Measurements from ENCODE around the gene RAB3B.

The RAB3B gene

GRCh38 chr1:51955797-51956527 lies 34.5 kb downstream of the RAB3B start:
- DNase-seq: peak; percentile 96

- no peak for DNase-seq
Measured at GRCh38 chr1:51954783-51955182, 35.7 kb downstream of the RAB3B start.

DNA sequence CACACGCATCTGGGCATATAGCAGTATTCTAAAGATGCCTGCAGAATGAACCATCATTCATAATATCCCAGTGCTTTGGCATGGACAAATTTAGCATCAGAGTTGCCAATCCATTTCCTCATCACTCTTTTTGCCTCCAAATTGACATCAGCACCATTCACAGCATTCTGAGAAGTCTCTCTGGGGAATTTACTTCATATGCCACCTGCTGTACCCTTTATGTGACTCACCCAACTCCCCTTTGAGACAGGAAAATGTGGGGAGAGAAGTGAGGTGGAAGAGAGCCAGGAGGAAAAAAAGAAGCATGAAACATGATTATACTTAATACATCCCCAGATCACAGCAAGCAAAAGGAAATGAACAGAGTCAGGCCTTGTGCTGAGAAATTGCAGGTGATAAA lies 37.4 kb downstream of the RAB3B start:
- DNase-seq: no peak

- no peak for DNase-seq
Measured at GRCh38 chr1:51952638-51953037, 37.9 kb downstream of the RAB3B start.

DNA sequence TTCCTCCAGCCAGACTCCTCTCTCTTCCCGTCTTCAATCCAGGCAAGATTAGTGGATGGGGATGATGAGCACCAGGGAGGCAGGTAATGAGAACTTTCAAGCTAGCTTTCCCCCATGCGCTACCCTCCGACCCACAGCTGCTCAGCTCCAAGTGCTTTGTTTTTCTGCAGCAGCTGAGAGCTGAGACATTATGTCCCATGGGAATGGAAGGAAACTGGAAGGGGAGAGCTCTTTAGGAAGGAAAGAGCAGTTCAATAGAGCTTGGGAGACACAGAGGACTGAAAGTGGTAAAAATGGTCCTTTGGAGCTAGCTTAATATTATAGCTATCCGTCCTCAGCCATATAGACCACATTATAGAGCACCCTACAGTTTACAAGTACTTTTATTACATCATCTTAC lies 39.8 kb downstream of the RAB3B start:
- DNase-seq: no peak

DNA sequence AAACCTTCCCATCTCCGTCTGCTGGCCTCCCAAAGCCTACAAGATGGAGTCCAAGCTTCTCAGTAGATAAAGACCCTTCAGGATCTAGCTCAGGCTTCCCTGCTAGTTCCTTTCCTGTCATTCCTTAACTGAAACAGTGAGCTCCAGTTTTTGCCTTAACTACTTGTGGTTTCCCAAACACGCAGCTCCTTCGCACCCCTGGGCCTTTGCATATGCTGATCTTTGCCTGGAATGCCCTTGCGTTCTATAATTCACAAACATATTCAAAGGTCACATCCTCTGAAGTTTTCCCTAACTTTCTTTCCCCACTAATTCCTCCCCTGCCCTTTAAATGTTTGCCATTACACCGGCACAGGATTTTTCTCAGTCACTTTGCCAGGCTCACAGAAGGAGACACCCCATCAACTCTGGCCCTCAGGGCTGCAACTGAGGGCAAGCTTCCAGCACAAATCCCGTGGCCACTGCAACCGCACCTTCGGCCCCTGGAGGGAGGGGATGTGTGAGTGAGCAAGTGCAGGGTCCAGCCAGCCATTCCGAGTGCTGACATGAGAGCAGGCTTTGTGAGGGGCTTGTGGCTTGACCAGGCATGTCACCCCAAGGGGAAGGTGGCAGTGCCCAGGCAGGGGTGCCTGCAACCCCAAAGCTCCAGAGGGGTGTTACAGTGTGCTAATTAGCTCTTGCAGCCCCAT lies 41.3 kb downstream of the RAB3B start:
- DNase-seq: no peak

- no peak for DNase-seq
Measured at GRCh38 chr1:51948491-51948915, 42.0 kb downstream of the RAB3B start.

GRCh38 chr1:51946300-51946699 lies 44.2 kb downstream of the RAB3B start:
- DNase-seq: no peak

GRCh38 chr1:51945591-51945990 lies 44.9 kb downstream of the RAB3B start:
- DNase-seq: no peak

DNA sequence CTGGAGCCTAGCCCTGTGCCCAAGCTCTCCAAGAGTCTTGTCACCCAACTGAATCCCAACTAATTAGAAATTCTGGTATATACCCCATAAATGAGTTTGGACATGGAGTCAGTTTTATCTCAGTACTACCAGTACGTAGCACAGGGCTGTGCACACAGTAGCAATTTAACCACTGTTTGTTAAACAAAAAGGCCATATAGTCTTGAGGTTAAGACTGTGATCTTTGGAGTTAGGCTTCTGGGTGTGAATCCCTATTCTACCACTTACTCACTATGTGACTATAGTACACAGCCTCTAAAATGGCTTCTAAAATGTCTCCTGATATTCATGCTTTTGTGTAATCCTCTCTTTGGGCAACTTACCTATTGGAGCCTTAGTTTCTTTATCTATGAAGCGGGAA lies 48.2 kb downstream of the RAB3B start:
- no peak for DNase-seq

- DNase-seq: no peak
Measured at GRCh38 chr1:51941528-51941927, 49.0 kb downstream of the RAB3B start.

DNA sequence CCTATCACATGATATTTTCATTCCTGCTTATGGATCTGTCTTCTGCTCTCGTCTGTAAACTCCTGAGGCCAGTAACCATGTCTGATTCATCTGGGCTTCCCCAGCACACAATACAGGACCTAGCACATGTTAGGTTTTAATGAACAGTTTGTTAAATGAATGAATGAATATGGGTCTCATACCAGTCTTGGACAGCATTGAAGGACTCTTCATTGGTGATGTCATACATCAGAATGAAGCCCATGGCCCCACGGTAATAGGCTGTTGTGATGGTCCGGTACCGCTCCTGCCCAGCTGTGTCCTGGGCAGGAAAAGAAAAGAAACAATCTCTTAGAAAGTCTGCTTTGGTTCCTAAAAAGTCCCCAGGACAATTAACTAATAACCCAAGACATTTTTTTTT lies 53.4 kb downstream of the RAB3B start:
- no peak for DNase-seq

- DNase-seq: no peak
Measured at GRCh38 chr1:51936531-51936930, 54.0 kb downstream of the RAB3B start.

DNA sequence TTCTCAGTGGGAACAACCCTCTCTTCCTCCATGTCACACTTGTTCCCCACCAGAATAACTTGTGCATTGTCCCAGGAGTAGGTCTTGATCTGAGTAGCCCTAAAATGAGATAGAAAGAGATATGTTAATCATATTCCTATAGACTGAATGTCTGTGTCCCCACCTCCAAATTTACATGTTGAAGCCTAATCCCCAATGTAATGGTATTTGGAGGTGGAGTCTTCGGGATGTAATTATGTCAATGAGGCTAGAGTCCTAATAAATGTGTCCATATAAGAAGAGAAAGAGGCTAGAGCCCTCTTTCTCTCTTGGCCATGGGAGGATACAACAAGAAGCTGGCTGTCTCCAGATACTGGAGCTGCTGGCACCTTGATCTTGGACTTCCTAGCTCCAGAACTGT lies 57.2 kb downstream of the RAB3B start:
- no peak for DNase-seq

GRCh38 chr1:51930329-51930728 lies 60.2 kb downstream of the RAB3B start:
- no peak for DNase-seq

- no peak for DNase-seq
Measured at GRCh38 chr1:51928896-51929295, 61.6 kb downstream of the RAB3B start.

GRCh38 chr1:51927029-51927428 lies 63.5 kb downstream of the RAB3B start:
- no peak for DNase-seq

GRCh38 chr1:51926171-51926812 lies 64.2 kb downstream of the RAB3B start:
- no peak for DNase-seq

DNA sequence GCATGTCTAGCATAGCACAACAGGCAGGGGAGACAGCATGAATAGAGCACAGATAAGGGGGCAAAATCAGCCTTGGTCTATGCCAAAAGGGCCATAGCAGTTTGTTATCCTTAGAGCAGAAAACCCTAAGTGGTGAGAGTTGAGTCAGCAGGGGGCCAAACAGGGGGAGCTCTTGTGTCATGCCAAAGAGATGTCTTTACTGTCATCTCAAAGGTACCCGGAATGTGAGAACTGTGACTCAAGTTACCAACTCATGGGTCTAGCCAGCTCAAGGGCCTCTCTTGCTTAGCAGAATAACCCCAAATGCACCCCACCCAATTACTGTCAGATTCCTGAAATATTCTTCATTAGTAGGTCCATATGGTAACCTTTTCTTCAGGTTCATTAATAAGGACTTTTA lies 66.0 kb downstream of the RAB3B start:
- DNase-seq: no peak

- DNase-seq: no peak
Measured at GRCh38 chr1:51922040-51922439, 68.5 kb downstream of the RAB3B start.

- no peak for DNase-seq
Measured at GRCh38 chr1:51920130-51920529, 70.4 kb downstream of the RAB3B start.

DNA sequence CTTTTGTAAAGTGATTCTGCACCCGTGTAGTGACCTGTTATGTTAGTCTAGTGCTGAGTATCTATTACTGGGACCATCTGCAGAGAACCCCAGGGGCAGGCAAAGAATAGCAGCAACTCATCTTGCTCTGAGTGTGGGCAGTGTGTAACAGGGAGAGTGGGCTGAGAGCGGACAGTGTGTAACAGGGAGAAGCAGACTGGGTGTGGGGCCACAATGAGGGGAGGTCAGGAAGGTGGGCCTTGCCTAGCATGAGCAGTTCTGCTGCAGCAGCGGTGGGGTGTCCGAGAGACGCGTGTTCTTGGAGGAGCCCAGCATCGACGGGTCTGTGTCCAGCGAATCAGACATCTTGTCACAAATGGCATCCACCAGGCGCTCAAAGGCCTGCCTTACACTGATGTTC lies 70.8 kb downstream of the RAB3B start:
- DNase-seq: no peak

DNA sequence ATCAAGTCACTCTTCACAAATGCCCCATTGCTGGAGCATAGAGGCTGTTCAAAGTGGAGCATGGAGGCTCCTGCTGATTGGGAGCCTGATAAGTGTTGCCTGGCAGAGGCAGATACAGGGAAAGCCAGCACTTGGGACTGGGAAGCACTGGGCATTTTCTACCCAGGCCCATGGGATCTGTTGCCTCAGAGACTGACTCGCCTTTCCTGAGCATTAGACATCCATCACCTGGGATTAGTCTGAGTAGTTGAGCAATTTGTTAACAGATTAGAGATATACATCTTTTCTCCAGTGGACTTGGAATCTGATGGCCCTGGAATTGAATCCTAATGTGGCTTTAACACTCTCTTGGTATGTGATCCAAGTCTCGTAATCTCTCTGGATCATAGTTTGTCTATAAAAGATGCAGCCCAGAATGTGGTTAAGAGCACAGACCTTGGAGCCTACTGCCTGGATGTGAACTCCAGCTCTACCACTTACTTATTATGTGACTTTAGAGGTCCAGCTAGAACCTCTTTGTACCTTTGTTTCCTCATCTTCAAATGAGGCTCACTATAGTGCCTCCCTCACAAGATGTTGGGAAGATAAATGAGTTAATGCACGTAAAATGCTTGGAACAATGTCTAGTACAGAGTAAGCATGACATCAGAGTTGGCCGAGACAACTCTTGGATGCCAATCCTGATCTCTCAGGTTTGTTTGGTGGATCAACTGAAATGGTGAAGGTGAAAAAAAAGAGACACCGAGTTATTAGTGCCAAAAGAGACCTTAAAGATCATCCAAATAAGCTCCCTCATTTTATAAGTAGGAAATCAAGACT lies 73.7 kb downstream of the RAB3B start:
- DNase-seq: no peak
